K562 (cell line): ENCODE data around the gene ERG28. TPM values are rescaled to one million over a fixed set of nuclear protein-coding genes. Genes with fewer than 3 reads are reported as not detected.

Experiments used
- ATAC-seq: fragments of 200-7000 bp; cut with Tn5 transposase; 3 replicates; pipeline ENCODE4 v1.9.1; 2020; ENCODE audit warnings: moderate library complexity
- BruUV-seq: library from RNA; stranded (reverse); fragments of 400-500 nt; replicated peaks from 2 replicates; lab custom pipeline; 2021; lab: Mats Ljungman, UMichigan
- CTCF ChIA-PET: fragments of 300-600 bp; formaldehyde crosslinking; extraction: SDS; loops from one replicate; lab custom pipeline; 2021; ENCODE audit warnings: low intra/inter-chr PET ratio; lab: Yijun Ruan, JAX
- POLR2A ChIA-PET: fragments of 300-600, 350-650 bp; sonication (Branson Sonifier 250); formaldehyde crosslinking; extraction: SDS; loops from one replicate; lab custom pipeline; 2021; ENCODE audit warnings: antibody characterized with exemption, inconsistent platforms; lab: Yijun Ruan, JAX
- DNase-seq, 4 experiments: peaks; one replicate each; pipeline versions ENCODE4 v3.0.0 to v3.0.0-alpha.2; 2011 to 2018; ENCODE audit warnings: low spot score in 3 of 4, mixed read lengths in 3 of 4; ENCODE audit errors: extremely low read depth in 1 of 4
- FAIRE-seq: peaks from 2 replicates; lab custom pipeline; 2011; peaks lifted over from hg19 to GRCh38; lab: Jason Lieb, UNC
- H2AFZ ChIP-seq: 2 replicates; pipeline ENCODE4 v1.6.0; 2011; ENCODE audit warnings: low read depth, low read length, control low read depth, inconsistent platforms
- H3K27ac ChIP-seq: fragments of 200-600 bp; 3 replicates; pipeline ENCODE4 v1.8.0; 2011; ENCODE audit warnings: low read depth, mild to moderate bottlenecking, control low read depth, inconsistent platforms, low read length, moderate library complexity, mixed read lengths; ENCODE audit errors: extremely low read depth
- H3K27me3 ChIP-seq, 2 experiments: fragments of 300-600 bp in 1 of 2; 2 replicates in 1 of 2; 3 replicates in 1 of 2; pipeline versions ENCODE4 v1.6.0 to v1.8.0; 2011; ENCODE audit warnings: inconsistent platforms in 2 of 2, low read length in 2 of 2, mild to moderate bottlenecking in 1 of 2, mixed read lengths in 1 of 2, moderate library complexity in 1 of 2; ENCODE audit not compliant: control insufficient read depth in 2 of 2, insufficient read depth in 2 of 2
- H3K36me3 ChIP-seq: fragments of 300-600 bp; 3 replicates; pipeline ENCODE4 v1.8.0; 2011; ENCODE audit warnings: mild to moderate bottlenecking, low read length, inconsistent platforms; ENCODE audit not compliant: control insufficient read depth, insufficient read depth
- H3K4me1 ChIP-seq, 2 experiments: fragments of 200-600 bp in 1 of 2; replicated peaks in 1 of 2; 2 replicates in 1 of 2; 3 replicates in 1 of 2; pipeline versions ENCODE4 v1.5.1 to v1.8.0; 2011; ENCODE audit warnings: inconsistent platforms in 2 of 2, low read length in 2 of 2, mild to moderate bottlenecking in 1 of 2, mixed read lengths in 1 of 2, moderate library complexity in 1 of 2; ENCODE audit not compliant: control insufficient read depth in 2 of 2, insufficient read depth in 2 of 2
- H3K4me2 ChIP-seq: 2 replicates; pipeline ENCODE4 v1.6.1; 2011; ENCODE audit warnings: low read length, control low read depth, inconsistent platforms, mixed read lengths; ENCODE audit not compliant: insufficient read depth
- H3K4me3 ChIP-seq: fragments of 200-600 bp; sonication (generic), shearing (Covaris generic); 2 replicates; pipeline ENCODE4 v1.5.1; 2016; ENCODE audit warnings: control low read depth, inconsistent platforms
- H3K79me2 ChIP-seq: fragments of 200-600 bp; 3 replicates; pipeline ENCODE4 v1.8.0; 2011; ENCODE audit warnings: low read length, inconsistent platforms; ENCODE audit not compliant: control insufficient read depth, insufficient read depth
- H3K9ac ChIP-seq, 2 experiments: 2 replicates each; pipeline versions ENCODE4 v1.6.0 to v1.6.1; 2011; ENCODE audit warnings: low read depth in 2 of 2, low read length in 2 of 2, control low read depth in 1 of 2, inconsistent platforms in 1 of 2, mild to moderate bottlenecking in 1 of 2, mixed read lengths in 1 of 2; ENCODE audit not compliant: insufficient read depth in 1 of 2
- H3K9me1 ChIP-seq: one replicate; pipeline ENCODE4 v1.6.0; 2011; ENCODE audit warnings: inconsistent platforms, mild to moderate bottlenecking, low read length, moderate library complexity; ENCODE audit not compliant: control insufficient read depth, insufficient read depth
- H3K9me3 ChIP-seq: replicated peaks from 2 replicates; pipeline ENCODE4 v1.5.1; 2011; ENCODE audit warnings: low read depth, low read length, inconsistent platforms; ENCODE audit not compliant: control insufficient read depth, insufficient read depth
- H4K20me1 ChIP-seq: replicated peaks from 2 replicates; pipeline ENCODE4 v1.6.1; 2011; ENCODE audit warnings: low read length, inconsistent platforms, mixed read lengths; ENCODE audit not compliant: control insufficient read depth, insufficient read depth
- ATF1 ChIP-seq, 2 experiments: fragments of 450-650 bp in 1 of 2; IDR thresholded peaks; 2 replicates each; pipeline ENCODE4 v1.6.1; 2016; ENCODE audit warnings: missing compliant biosample characterization in 1 of 2, missing genetic modification characterization in 1 of 2
- C11orf30 ChIP-seq: fragments of 450-650 bp; IDR thresholded peaks from 2 replicates; pipeline ENCODE4 v1.6.1; 2016; ENCODE audit warnings: low read depth, mild to moderate bottlenecking
- CTCFL ChIP-seq: IDR thresholded peaks from 2 replicates; pipeline ENCODE4 v1.6.1; 2011; ENCODE audit warnings: borderline replicate concordance, low read depth, mild to moderate bottlenecking, moderate library complexity, low read length; ENCODE audit not compliant: insufficient read depth, poor library complexity, severe bottlenecking
- JUNB ChIP-seq: fragments of 450-650 bp; formaldehyde crosslinking; conservative IDR thresholded peaks from 2 replicates; pipeline ENCODE4 v1.4.0; 2020; ENCODE audit warnings: mild to moderate bottlenecking
- KAT7 ChIP-seq: sonication (generic); formaldehyde crosslinking; IDR thresholded peaks from 2 replicates; pipeline ENCODE4 v1.8.0; 2022; ENCODE audit warnings: missing genetic modification reagents, mild to moderate bottlenecking, borderline replicate concordance
- MAFG ChIP-seq: fragments of 450-650 bp; conservative IDR thresholded peaks from 2 replicates; pipeline ENCODE4 v1.6.1; 2016; ENCODE audit warnings: missing genetic modification characterization, missing compliant biosample characterization
- MAFK ChIP-seq: IDR thresholded peaks from 2 replicates; pipeline ENCODE4 v1.6.1; 2011; ENCODE audit warnings: low read length, improper control_type of control experiment
- SIX5 ChIP-seq, 2 experiments: IDR thresholded peaks; 2 replicates each; pipeline ENCODE4 v1.6.1; 2011; ENCODE audit warnings: low read length in 2 of 2, borderline replicate concordance in 1 of 2, low read depth in 1 of 2, mild to moderate bottlenecking in 1 of 2, moderate library complexity in 1 of 2; ENCODE audit not compliant: insufficient read depth in 1 of 2
- SMAD3 ChIP-seq: fragments of 450-650 bp; formaldehyde crosslinking; conservative IDR thresholded peaks from 2 replicates; pipeline ENCODE4 v1.4.0; 2020; ENCODE audit warnings: mild to moderate bottlenecking
- TSHZ1 ChIP-seq: fragments of 250-450 bp; sonication (Bioruptor Pico); IDR thresholded peaks from 2 replicates; pipeline ENCODE4 v1.4.0; 2020; ENCODE audit warnings: mild to moderate bottlenecking, moderate library complexity
- ZNF347 ChIP-seq: fragments of 450-650 bp; formaldehyde crosslinking; IDR thresholded peaks from 2 replicates; pipeline ENCODE4 v1.4.0; 2020; ENCODE audit warnings: low read depth, mild to moderate bottlenecking, moderate library complexity
- ZSCAN32 ChIP-seq: fragments of 450-650 bp; formaldehyde crosslinking; IDR thresholded peaks from 2 replicates; pipeline ENCODE4 v1.4.0; 2020; ENCODE audit warnings: mild to moderate bottlenecking, moderate library complexity
- WGBS: fragments of 100-300 bp; shearing (Covaris generic); methylation state at CpG from one replicate; pipeline ENCODE4 v1.1.6; 2016; ENCODE audit warnings: low coverage, mixed read lengths; ENCODE audit not compliant: insufficient coverage; ENCODE audit errors: missing lambda C conversion rate; 5-methylcytosine and 5-hydroxymethylcytosine counted together
- in situ Hi-C: fragments of 300-500 bp; cut with MboI; formaldehyde crosslinking; loops from 4 replicates; pipeline ENCODE4 v1.15.0; 2018; ENCODE audit warnings: inconsistent platforms, mixed read lengths
- intact Hi-C: fragments of 100-400 bp; cut with micrococcal nuclease; formaldehyde crosslinking; loops from 2 replicates; pipeline ENCODE4 v1.14.2; 2022
- polyA plus RNA-seq, 8 experiments: library from polyadenylated mRNA; depleted of rRNA in 4 of 8; stranded (reverse) in 5 of 8; unstranded in 3 of 8; fragments of >200 nt; fragmentation: Nextera tagmentation in 2 of 8; fragmentation: Illumina TruSeq in 1 of 8; extraction: Ambion mirVana in 2 of 8; extraction: Trizol in 1 of 8; gene quantifications; 2 replicates each; pipeline versions ENCODE4 v1.2.1 to v1.2.3, GENCODE V29; 2011 to 2014; ENCODE audit warnings: inconsistent platforms in 1 of 8, missing spikeins in 1 of 8
- total RNA-seq, 7 experiments: library from RNA; depleted of rRNA in 6 of 7; stranded (reverse); fragments of >200 nt in 6 of 7; fragmentation: Illumina TruSeq in 2 of 7; extraction: Trizol in 2 of 7; gene quantifications; 2 replicates each; pipeline versions ENCODE4 v1.2.1 to v1.2.3, GENCODE V29; 2011 to 2021; ENCODE audit warnings: low replicate concordance in 1 of 7

Gene ERG28
- total and polyA plus RNA-seq, 9 of the 15 experiments (the other 6 are each of a cell fraction or from before 2014, with no cell fraction given): 3.1 to 34.2 (median 14.2) TPM

GRCh38 chr14:75705014-75705413 is 44.3 kb upstream of the ERG28 start (continued):
- TF ChIP-seq CTCFL: no peak

GRCh38 chr14:75703467-75703866 is 42.8 kb upstream of the ERG28 start:
- Histone ChIP-seq H4K20me1 (no peaks in the 10 kb centered on the region), H3K4me2 (no peak overlapping the region), H3K9ac (no peak overlapping the region), H3K27me3 (no peaks in the 10 kb centered on the region), H3K4me3 (no peak overlapping the region), H2AFZ (no peak overlapping the region), H3K9me1 (no peaks in the 10 kb centered on the region), H3K9me3 (no peaks in the 10 kb centered on the region), H3K27ac (no peak overlapping the region), H3K4me1 (no peaks in the 10 kb centered on the region), H3K36me3 (peaks cover 15% of the 10 kb centered on the region; the same call in 1 of the 3 replicates), H3K79me2 (no peaks in the 10 kb centered on the region)
- POLR2A ChIA-PET: no interaction called here
- no peak for DNase-seq
- no peak for FAIRE-seq
- CTCF ChIA-PET: no interaction called here
- TF ChIP-seq SMAD3 (CRISPR knock-in tag) (no peak), ZNF347 (CRISPR knock-in tag) (no peak), JUNB (CRISPR knock-in tag) (no peak), MAFG (no peak), ATF1 (CRISPR knock-in tag; IDR thresholded peaks at IDR 0.05) (no peak), ATF1 (tag; IDR thresholded peaks at IDR 0.05) (no peak), KAT7 (no peak), TSHZ1 (CRISPR knock-in tag) (no peak), MAFK (no peak), C11orf30 (no peak), SIX5 (IDR thresholded peaks at IDR 0.05; ENCODE audit: borderline replicate concordance in 1 of 2, insufficient read depth in 1 of 2, low read depth in 1 of 2, low read length in 2 of 2) (no peak), ZSCAN32 (no peak)
- no peak for ATAC-seq
- no TSS peak for BruUV-seq
- WGBS: 14% methylated on average over 1 of the region's 1 CpG
- in situ Hi-C loops (loop anchor here (25.0 kb wide), 1 partner anchor 684 kb away; the partner anchor contains the start of gene ESRRB), intact Hi-C loops (loop anchor here (10.0 kb wide), 1 partner anchor 681 kb away; no protein-coding TSS in a partner anchor)
